SK-N-SH (cell line): ENCODE results near the gene CYB5D1. TPM values are rescaled to one million over a fixed set of nuclear protein-coding genes. Genes with fewer than 3 reads are reported as not detected.

Source experiments
- CTCF ChIA-PET: fragments of 300-600, 350-600 bp; formaldehyde crosslinking; extraction: SDS; loops from one replicate; lab custom pipeline; 2021; lab: Yijun Ruan, JAX
- POLR2A ChIA-PET: fragments of 350-600 bp; sonication (Branson Sonifier 250); formaldehyde crosslinking; extraction: SDS; loops from one replicate; lab custom pipeline; 2020; ENCODE audit warnings: antibody characterized with exemption, inconsistent platforms; lab: Yijun Ruan, JAX
- DNase-seq: peaks from one replicate; pipeline ENCODE4 v3.0.0; 2012
- H2AFZ ChIP-seq: fragments of 200-600 bp; sonication (generic); 2 replicates; pipeline ENCODE4 v1.8.1; 2016; ENCODE audit warnings: antibody characterized with exemption, mild to moderate bottlenecking, low read depth
- H3F3A ChIP-seq: fragments of 200-600 bp; sonication (generic); replicated peaks from 2 replicates; pipeline ENCODE3; 2016; ENCODE audit warnings: antibody characterized with exemption, mild to moderate bottlenecking; ENCODE audit not compliant: insufficient read depth
- H3K27ac ChIP-seq, 2 experiments: fragments of 200-500 bp in 1 of 2; fragments of 200-600 bp in 1 of 2; sonication (Bioruptor generic) in 1 of 2; sonication (generic), shearing (Covaris generic) in 1 of 2; 2 replicates each; pipeline versions ENCODE4 v1.5.1 to v1.6.1; 2014 to 2016; ENCODE audit warnings: low read depth in 2 of 2, inconsistent platforms in 1 of 2, low read length in 1 of 2, mild to moderate bottlenecking in 1 of 2, mixed read lengths in 1 of 2
- H3K27me3 ChIP-seq: fragments of 200-600 bp; sonication (generic), shearing (Covaris generic); 2 replicates; pipeline ENCODE4 v1.6.1; 2016; ENCODE audit warnings: mixed run types; ENCODE audit not compliant: insufficient read depth
- H3K36me3 ChIP-seq, 2 experiments: fragments of 200-500 bp in 1 of 2; fragments of 200-600 bp in 1 of 2; sonication (Bioruptor generic) in 1 of 2; sonication (generic) in 1 of 2; replicated peaks in 1 of 2; 2 replicates each; pipeline versions ENCODE3 to v1.5.1; 2014 to 2016; ENCODE audit warnings: low read length in 1 of 2, mild to moderate bottlenecking in 1 of 2; ENCODE audit not compliant: insufficient read depth in 2 of 2, control insufficient read depth in 1 of 2
- H3K4me1 ChIP-seq, 2 experiments: fragments of 200-500 bp in 1 of 2; fragments of 200-600 bp in 1 of 2; sonication (Bioruptor generic) in 1 of 2; sonication (generic), shearing (Covaris generic) in 1 of 2; 2 replicates each; pipeline versions ENCODE4 v1.5.1 to v1.6.1; 2014 to 2016; ENCODE audit warnings: low read depth in 1 of 2, low read length in 1 of 2, mixed run types in 1 of 2; ENCODE audit not compliant: insufficient read depth in 2 of 2, control insufficient read depth in 1 of 2
- H3K4me2 ChIP-seq: fragments of 200-600 bp; sonication (generic), shearing (Covaris generic); 2 replicates; pipeline ENCODE4 v1.6.1; 2017; ENCODE audit warnings: mixed run types
- H3K4me3 ChIP-seq, 2 experiments: fragments of 200-500 bp in 1 of 2; fragments of 200-600 bp in 1 of 2; sonication (Bioruptor generic) in 1 of 2; sonication (generic), shearing (Covaris generic) in 1 of 2; 2 replicates each; pipeline versions ENCODE4 v1.5.1 to v1.8.1; 2014 to 2016; ENCODE audit warnings: low read depth in 2 of 2, inconsistent platforms in 1 of 2, low read length in 1 of 2, mild to moderate bottlenecking in 1 of 2, mixed read lengths in 1 of 2, moderate library complexity in 1 of 2
- H3K79me2 ChIP-seq: fragments of 200-600 bp; sonication (generic); 2 replicates; pipeline ENCODE4 v1.8.1; 2017; ENCODE audit warnings: mild to moderate bottlenecking; ENCODE audit not compliant: insufficient read depth
- H3K9ac ChIP-seq: fragments of 200-600 bp; sonication (generic); 2 replicates; pipeline ENCODE4 v1.6.1; 2017; ENCODE audit warnings: mixed run types
- H3K9me2 ChIP-seq: fragments of 200-600 bp; sonication (generic); 2 replicates; pipeline ENCODE4 v1.6.1; 2017; ENCODE audit warnings: mixed run types
- H3K9me3 ChIP-seq: fragments of 200-600 bp; sonication (generic); 2 replicates; pipeline ENCODE4 v1.6.1; 2017; ENCODE audit warnings: mixed run types, mild to moderate bottlenecking, moderate library complexity
- H4K20me1 ChIP-seq: fragments of 200-600 bp; sonication (generic); 2 replicates; pipeline ENCODE4 v1.6.1; 2017; ENCODE audit warnings: mild to moderate bottlenecking, mixed run types; ENCODE audit not compliant: insufficient read depth
- CHD2 ChIP-seq: fragments of 150-350 bp; IDR thresholded peaks from 2 replicates; pipeline ENCODE4 v1.6.1; 2018; ENCODE audit warnings: low read length; ENCODE audit not compliant: partially characterized antibody
- EZH2phosphoT487 ChIP-seq: fragments of 200-600 bp; sonication (generic); IDR thresholded peaks from 2 replicates; pipeline ENCODE4 v1.6.1; 2017; ENCODE audit warnings: low read depth, mixed run types, mild to moderate bottlenecking, antibody characterized with exemption, moderate library complexity, borderline replicate concordance
- FOSL2 ChIP-seq: IDR thresholded peaks from 2 replicates; pipeline ENCODE4 v1.4.0; 2012; ENCODE audit warnings: low read depth, mild to moderate bottlenecking, moderate library complexity, borderline replicate concordance
- FOXM1 ChIP-seq: IDR thresholded peaks from 2 replicates; pipeline ENCODE4 v1.4.0; 2012; ENCODE audit warnings: low read depth, mild to moderate bottlenecking
- GABPA ChIP-seq: IDR thresholded peaks from 2 replicates; pipeline ENCODE4 v1.4.0; 2012; ENCODE audit warnings: low read depth, mild to moderate bottlenecking
- IRF3 ChIP-seq: fragments of 150-350 bp; IDR thresholded peaks from 2 replicates; pipeline ENCODE4 v1.6.1; 2016; ENCODE audit warnings: mild to moderate bottlenecking, low read depth, low read length
- JUND ChIP-seq: IDR thresholded peaks from 2 replicates; pipeline ENCODE4 v1.4.0; 2012
- MEF2A ChIP-seq: IDR thresholded peaks from 2 replicates; pipeline ENCODE4 v1.4.0; 2012; ENCODE audit warnings: low read depth, borderline replicate concordance
- MXI1 ChIP-seq: IDR thresholded peaks from 2 replicates; pipeline ENCODE4 v1.6.1; 2012; ENCODE audit warnings: mild to moderate bottlenecking, low read depth, low read length, improper control_type of control experiment
- NFIC ChIP-seq: IDR thresholded peaks from 2 replicates; pipeline ENCODE4 v1.4.0; 2012; ENCODE audit warnings: borderline replicate concordance
- NRF1 ChIP-seq: IDR thresholded peaks from 2 replicates; pipeline ENCODE4 v1.6.1; 2012; ENCODE audit warnings: low read depth, mild to moderate bottlenecking, low read length
- RCOR1 ChIP-seq: fragments of 150-350 bp; IDR thresholded peaks from 2 replicates; pipeline ENCODE4 v1.6.1; 2017; ENCODE audit warnings: antibody characterized with exemption, low read length
- RFX5 ChIP-seq: IDR thresholded peaks from 2 replicates; pipeline ENCODE4 v1.6.1; 2012; ENCODE audit warnings: mild to moderate bottlenecking, improper control_type of control experiment, low read length
- TAF1 ChIP-seq: IDR thresholded peaks from 2 replicates; pipeline ENCODE4 v1.6.1; 2012; ENCODE audit warnings: low read depth, mild to moderate bottlenecking, low read length, moderate library complexity, borderline replicate concordance
- TCF12 ChIP-seq: IDR thresholded peaks from 2 replicates; pipeline ENCODE4 v1.4.0; 2012
- WGBS: methylation state at CpG from one replicate; pipeline ENCODE4 v1.1.6; 2017; ENCODE audit warnings: low lambda C conversion rate; 5-methylcytosine and 5-hydroxymethylcytosine counted together
- polyA plus RNA-seq, 3 experiments: library from polyadenylated mRNA; depleted of rRNA; stranded (reverse); fragments of >200 nt; gene quantifications; 2 replicates each; pipeline ENCODE4 v1.2.3, GENCODE V29; 2012
- TF ChIP-seq, protein P1 (sequence below): fragments of 200-600 bp; sonication (generic); IDR thresholded peaks from 2 replicates; pipeline ENCODE4 v1.6.1; 2017; ENCODE audit warnings: antibody characterized with exemption, mild to moderate bottlenecking, moderate library complexity
- TF ChIP-seq, protein P2 (sequence below): fragments of 150-350 bp; IDR thresholded peaks from 2 replicates; pipeline ENCODE4 v1.6.1; 2017; ENCODE audit warnings: antibody characterized with exemption, low read length, low read depth, borderline replicate concordance

Gene CYB5D1
- polyA plus RNA-seq, 1 of the 3 experiments (the other 2 are of a cell fraction) = 8.8 TPM

DNA sequence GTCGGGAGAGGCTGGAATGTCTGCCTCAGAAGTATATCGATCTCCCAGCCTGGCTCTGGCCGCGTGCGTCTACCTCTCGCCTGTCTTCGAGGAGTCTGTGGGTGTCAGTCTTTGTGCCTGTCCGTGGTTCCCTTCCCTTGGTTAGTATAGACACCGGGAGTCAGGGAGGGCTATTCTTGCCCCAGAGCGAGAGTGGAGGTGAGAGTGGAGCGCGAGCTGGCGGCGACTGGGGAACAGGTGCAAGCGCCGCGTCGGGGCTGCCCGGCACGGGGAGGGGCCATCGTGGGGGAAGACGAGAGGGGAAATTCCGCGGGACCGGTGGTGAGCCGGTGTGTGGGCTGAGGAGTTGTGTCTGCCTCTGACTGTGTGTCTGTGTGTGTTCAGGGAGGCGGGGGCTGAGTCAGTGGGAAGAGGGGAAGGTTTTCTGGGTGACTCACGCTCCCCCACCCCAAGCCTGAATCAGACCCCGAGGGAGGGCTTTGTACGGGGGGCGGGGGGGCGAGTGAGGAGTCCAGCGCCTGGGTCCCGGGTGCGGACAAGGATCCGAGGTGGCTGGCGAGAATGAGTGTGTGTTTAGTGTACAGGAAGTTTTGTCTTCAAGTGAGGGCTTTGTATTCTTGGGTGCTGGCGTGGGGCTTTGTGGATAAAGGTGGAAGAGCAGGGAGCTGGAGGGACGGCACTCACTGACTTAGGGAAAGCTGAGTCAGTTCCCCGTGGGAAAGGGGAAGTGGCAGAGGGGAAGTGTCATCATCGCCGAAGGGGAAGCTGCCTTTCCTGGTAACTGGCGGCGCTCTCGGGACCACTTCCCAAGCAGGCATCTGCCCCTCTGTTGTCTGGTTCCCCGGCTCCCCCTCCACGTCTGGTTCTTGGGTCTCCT, 15.2 kb upstream of the CYB5D1 start (continued):
- TF ChIP-seq CHD2 (no peak), MEF2A (no peak), TCF12 (peak; percentile 21; the same call in 1 of the 2 replicates), TAF1 (no peak), GABPA (peak; percentile 29; the same call in 1 of the 2 replicates), RCOR1 (no peak), FOXM1 (no peak), EZH2phosphoT487 (no peak)
- TF ChIP-seq, protein P1, sequence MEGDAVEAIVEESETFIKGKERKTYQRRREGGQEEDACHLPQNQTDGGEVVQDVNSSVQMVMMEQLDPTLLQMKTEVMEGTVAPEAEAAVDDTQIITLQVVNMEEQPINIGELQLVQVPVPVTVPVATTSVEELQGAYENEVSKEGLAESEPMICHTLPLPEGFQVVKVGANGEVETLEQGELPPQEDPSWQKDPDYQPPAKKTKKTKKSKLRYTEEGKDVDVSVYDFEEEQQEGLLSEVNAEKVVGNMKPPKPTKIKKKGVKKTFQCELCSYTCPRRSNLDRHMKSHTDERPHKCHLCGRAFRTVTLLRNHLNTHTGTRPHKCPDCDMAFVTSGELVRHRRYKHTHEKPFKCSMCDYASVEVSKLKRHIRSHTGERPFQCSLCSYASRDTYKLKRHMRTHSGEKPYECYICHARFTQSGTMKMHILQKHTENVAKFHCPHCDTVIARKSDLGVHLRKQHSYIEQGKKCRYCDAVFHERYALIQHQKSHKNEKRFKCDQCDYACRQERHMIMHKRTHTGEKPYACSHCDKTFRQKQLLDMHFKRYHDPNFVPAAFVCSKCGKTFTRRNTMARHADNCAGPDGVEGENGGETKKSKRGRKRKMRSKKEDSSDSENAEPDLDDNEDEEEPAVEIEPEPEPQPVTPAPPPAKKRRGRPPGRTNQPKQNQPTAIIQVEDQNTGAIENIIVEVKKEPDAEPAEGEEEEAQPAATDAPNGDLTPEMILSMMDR = no peak
- TF ChIP-seq, protein P2, sequence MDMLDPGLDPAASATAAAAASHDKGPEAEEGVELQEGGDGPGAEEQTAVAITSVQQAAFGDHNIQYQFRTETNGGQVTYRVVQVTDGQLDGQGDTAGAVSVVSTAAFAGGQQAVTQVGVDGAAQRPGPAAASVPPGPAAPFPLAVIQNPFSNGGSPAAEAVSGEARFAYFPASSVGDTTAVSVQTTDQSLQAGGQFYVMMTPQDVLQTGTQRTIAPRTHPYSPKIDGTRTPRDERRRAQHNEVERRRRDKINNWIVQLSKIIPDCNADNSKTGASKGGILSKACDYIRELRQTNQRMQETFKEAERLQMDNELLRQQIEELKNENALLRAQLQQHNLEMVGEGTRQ = no peak
- TF ChIP-seq, all 33 proteins: peak for 9

GRCh38 chr17:7843257-7843535, 14.6 kb upstream of the CYB5D1 start:
- ChIA-PET CTCF (interaction anchor here (0.6 to 4.1 kb wide), 7 partner anchors 8 to 147 kb away, joined by 3 to 37 read pairs (median 5); partner anchors contain the start of genes KDM6B and NAA38), POLR2A (interaction anchor here (1.2 to 2.2 kb wide), 3 partner anchors 10 to 16 kb away, joined by 3 to 9 read pairs (median 5); partner anchors contain the start of genes CYB5D1, KDM6B and NAA38)
- TF ChIP-seq RCOR1 (no peak), JUND (no peak), NRF1 (no peak), NFIC (no peak), RFX5 (no peak), FOSL2 (no peak), MXI1 (peak; percentile 46; the same call in 1 of the 2 replicates), IRF3 (no peak), CHD2 (no peak)
- H2AFZ ChIP-seq = no peak overlapping the region
- H3F3A ChIP-seq = peaks cover 34% of the 10 kb centered on the region
- H3K4me1 ChIP-seq = peaks cover 36 to 43% of the 10 kb centered on the region in 2 experiments
- H4K20me1 ChIP-seq = peaks cover 50% of the 10 kb centered on the region
- H3K9me2 ChIP-seq = no peaks in the 10 kb centered on the region
- peak overlapping the region; percentile 95 to 100 for H3K27ac ChIP-seq
- 1% methylated on average over 16 of the region's 17 CpGs for WGBS
- H3K4me2 ChIP-seq = peak overlapping the region; percentile 92
- no peak for DNase-seq
- peaks cover 8 to 33% of the 10 kb centered on the region in 2 experiments for H3K36me3 ChIP-seq
- H3K79me2 ChIP-seq = peaks cover 61% of the 10 kb centered on the region
- H3K9me3 ChIP-seq = no peaks in the 10 kb centered on the region
- H3K27me3 ChIP-seq = no peaks in the 10 kb centered on the region
- H3K9ac ChIP-seq = peak overlapping the region; percentile 99
- H3K4me3 ChIP-seq = peak overlapping the region; percentile 66 to 67
